Naive B cell (primary cell): ENCODE data around the gene CTSF. TPM values are rescaled to one million over a fixed set of nuclear protein-coding genes. Genes with fewer than 3 reads are reported as not detected.
A peak's percentile ranks its signal among the peaks of the same experiment; 100 is the strongest.
"Not testable (repeated sequence)": the region's sequence is repeated elsewhere in the genome, so short reads cannot be mapped to it uniquely, and the experiment has no call there.

Source experiments
- ATAC-seq, 2 donors: fragments of 150-1000 bp; cut with Tn5 transposase; 2 replicates each; pipeline ENCODE4 v1.10.0; 2021; ENCODE audit warnings: low read depth in 2 of 2, mild to moderate bottlenecking in 2 of 2, moderate library complexity in 2 of 2
- DNase-seq: peaks from one replicate; pipeline ENCODE4 v3.0.0; 2022
- H3K27ac Mint-ChIP-seq, 6 donors: one replicate each; pipeline ENCODE4 v1.8.0; 2020 to 2022; ENCODE audit warnings: mild to moderate bottlenecking in 6 of 6, mixed read lengths in 6 of 6, moderate library complexity in 5 of 6, inconsistent platforms in 2 of 6
- H3K27me3 Mint-ChIP-seq, 3 donors: one replicate each; pipeline ENCODE4 v1.8.0; 2021 to 2022; ENCODE audit warnings: mixed read lengths in 3 of 3, mild to moderate bottlenecking in 1 of 3
- H3K36me3 Mint-ChIP-seq, 2 donors: one replicate each; pipeline ENCODE4 v1.8.0; 2020 to 2022; ENCODE audit warnings: mixed read lengths in 2 of 2, inconsistent platforms in 1 of 2, mild to moderate bottlenecking in 1 of 2
- H3K4me1 Mint-ChIP-seq, 3 donors: one replicate each; pipeline ENCODE4 v1.8.0; 2020 to 2022; ENCODE audit warnings: mixed read lengths in 3 of 3, inconsistent platforms in 1 of 3, mild to moderate bottlenecking in 1 of 3, moderate library complexity in 1 of 3
- H3K4me3 Mint-ChIP-seq, 8 donors: one replicate each; pipeline ENCODE4 v1.8.0; 2020 to 2022; ENCODE audit warnings: mild to moderate bottlenecking in 8 of 8, mixed read lengths in 8 of 8, moderate library complexity in 8 of 8, inconsistent platforms in 2 of 8
- H3K9me3 Mint-ChIP-seq, 7 donors: one replicate each; pipeline ENCODE4 v1.8.0; 2020 to 2022; ENCODE audit warnings: mixed read lengths in 7 of 7, mild to moderate bottlenecking in 5 of 7, inconsistent platforms in 2 of 7, moderate library complexity in 1 of 7
- polyA plus RNA-seq, 6 donors: library from polyadenylated mRNA; unstranded; fragments of 300-500 nt; fragmentation: Illumina TruSeq; gene quantifications; one replicate each; pipeline ENCODE4 v1.2.3, GENCODE V29; 2021; ENCODE audit warnings: low read depth in 6 of 6

The CTSF gene
- polyA plus RNA-seq, 6 donors from 2014 or later: 5.0 to 14.3 (median 11.4) TPM

DNA sequence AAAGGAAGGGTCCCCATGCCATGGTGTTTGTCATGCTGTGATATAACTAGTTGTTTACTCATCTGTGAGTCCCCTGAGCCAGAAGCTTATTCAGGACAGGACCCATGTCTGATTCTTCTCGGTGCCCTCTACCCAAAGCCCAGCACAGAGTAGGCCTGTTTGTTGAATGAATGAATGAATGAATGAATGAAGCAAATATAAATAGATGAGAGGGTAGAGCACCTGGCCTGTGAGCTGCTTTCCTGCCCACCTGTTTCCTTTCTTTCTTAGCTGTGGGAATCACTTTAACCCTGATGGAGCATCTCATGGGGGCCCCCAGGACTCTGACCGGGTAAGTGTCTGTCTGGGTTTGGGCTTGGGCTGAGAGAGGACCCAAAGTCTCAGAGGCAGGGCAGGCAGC is 31.8 kb upstream of the CTSF start:
- Mint-ChIP-seq H3K27ac (peak overlapping the region in 3 of 6 donors; percentile 51 to 87 (median 62)), H3K36me3 (peaks cover 6 to 9% of the 10 kb centered on the region in 2 donors), H3K4me1 (peaks cover 19 to 47% (median 30%) of the 10 kb centered on the region in 3 donors)

DNA sequence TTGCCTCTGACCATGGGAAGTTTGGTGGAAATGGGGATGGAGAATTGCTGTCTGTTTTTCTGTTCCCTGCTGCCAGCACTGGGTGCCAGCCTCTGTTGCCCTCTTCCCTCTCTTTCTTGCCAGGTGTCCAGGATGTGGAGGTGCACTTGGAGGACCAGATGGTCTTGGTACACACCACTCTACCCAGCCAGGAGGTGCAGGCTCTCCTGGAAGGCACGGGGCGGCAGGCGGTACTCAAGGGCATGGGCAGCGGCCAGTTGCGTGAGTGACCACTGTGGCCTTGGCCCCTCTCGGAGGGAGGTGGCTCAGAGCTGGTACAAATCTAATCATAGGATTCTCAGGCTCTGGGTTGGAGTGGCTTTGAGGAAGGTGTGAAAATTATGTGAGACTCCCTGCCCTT is 30.6 kb upstream of the CTSF start:
- Mint-ChIP-seq H3K4me1 (peaks cover 25 to 56% (median 38%) of the 10 kb centered on the region in 3 donors), H3K27me3 (no peaks in the 10 kb centered on the region), H3K4me3 (no peak overlapping the region), H3K36me3 (peaks cover 0 to 5% of the 10 kb centered on the region in 2 donors), H3K9me3 (no peaks in the 10 kb centered on the region), H3K27ac (no peak overlapping the region)
- DNase-seq (no peak), ATAC-seq (no peak)

More for the DNA sequence above, 31.8 kb upstream of the CTSF start:
- H3K4me3 Mint-ChIP-seq: peak overlapping the region in 3 of 8 donors; percentile 3 to 71 (median 21)
- DNase-seq (no peak), ATAC-seq (no peak)
- no peaks in the 10 kb centered on the region for H3K9me3 Mint-ChIP-seq
- no peaks in the 10 kb centered on the region for H3K27me3 Mint-ChIP-seq

DNA sequence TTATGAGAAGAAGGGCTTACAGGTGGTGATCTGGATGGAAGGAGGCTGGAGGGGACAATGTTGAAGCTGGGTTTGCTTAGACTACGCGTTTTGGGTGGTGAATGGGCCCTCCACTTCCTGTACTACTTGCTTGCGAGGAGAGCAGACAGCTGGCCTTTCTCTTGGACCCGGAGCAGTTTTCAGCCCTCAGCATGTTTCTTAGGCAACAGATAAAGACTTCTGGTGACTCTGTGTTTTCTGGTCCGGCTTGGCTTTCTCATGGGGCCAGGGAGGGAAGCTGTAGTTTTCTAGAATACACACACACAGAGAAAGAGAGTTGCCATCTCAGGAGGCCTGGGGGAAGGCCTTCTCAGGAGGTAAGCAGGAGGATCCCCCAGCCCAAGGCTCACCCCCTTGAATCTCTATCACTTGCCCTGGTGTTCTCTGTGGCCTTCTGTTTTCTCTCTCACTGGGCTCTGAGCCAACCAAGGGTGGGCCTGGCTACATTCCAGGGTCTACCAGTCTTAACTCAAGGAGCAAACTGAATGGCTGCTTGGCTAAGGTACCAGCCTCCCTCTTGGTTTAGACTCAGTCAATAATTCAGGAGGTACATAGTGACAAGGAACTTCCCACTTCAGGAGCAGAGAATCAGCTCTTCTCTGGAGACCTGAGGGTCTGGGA is 27.0 kb upstream of the CTSF start:
- H3K4me1 Mint-ChIP-seq: peaks cover 30 to 57% (median 45%) of the 10 kb centered on the region in 3 donors
- H3K4me3 Mint-ChIP-seq: peak overlapping the region; percentile 30 to 85 (median 68)
- DNase-seq (no peak), ATAC-seq (no peak)
- no peaks in the 10 kb centered on the region for H3K27me3 Mint-ChIP-seq
- H3K9me3 Mint-ChIP-seq: no peaks in the 10 kb centered on the region
- peak overlapping the region in 5 of 6 donors; percentile 36 to 93 (median 90) for H3K27ac Mint-ChIP-seq
- H3K36me3 Mint-ChIP-seq: peaks cover 0 to under 1% of the 10 kb centered on the region in 2 donors

DNA sequence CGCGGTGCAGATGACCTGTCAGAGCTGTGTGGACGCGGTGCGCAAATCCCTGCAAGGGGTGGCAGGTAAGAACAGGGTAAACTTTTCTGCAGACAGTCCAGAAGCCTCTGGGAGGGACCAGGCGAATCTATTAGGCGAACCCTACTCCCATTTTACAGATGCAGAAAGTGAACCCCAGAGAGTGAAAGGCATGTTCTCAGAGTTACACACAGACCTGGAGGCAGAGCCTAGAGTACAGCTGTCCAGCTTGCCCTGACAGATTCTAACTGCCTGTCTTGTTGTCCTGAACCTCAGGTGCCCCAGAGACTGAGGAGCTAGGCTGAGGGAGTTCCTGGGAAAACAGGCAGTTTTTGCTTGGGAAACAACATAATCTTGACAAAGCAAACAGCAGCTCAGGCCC is 25.2 kb upstream of the CTSF start:
- Mint-ChIP-seq H3K4me3 (peak overlapping the region; percentile 87 to 100 (median 99)), H3K9me3 (no peaks in the 10 kb centered on the region), H3K4me1 (peaks cover 26 to 49% (median 37%) of the 10 kb centered on the region in 3 donors), H3K36me3 (no peaks in the 10 kb centered on the region), H3K27ac (peak overlapping the region in 5 of 6 donors; percentile 96 to 100 (median 99)), H3K27me3 (no peaks in the 10 kb centered on the region)
- DNase-seq: no peak
- no peak for ATAC-seq

DNA sequence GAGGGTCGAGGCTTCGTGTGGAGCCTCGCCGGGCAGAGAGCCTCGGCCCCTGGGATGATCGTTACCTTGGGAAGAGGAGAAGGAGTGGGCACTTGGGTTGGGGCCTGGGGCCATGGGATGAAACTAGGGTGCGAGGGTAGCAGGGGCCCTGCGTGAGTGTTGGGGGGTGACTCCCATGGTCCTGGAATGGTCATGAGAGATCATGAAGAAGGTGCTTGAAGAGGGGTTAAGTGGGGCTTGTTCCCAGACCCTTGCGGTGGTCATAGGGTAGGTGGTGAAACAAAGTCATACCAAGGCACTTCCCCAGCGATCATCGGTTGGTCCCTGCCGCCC is 24.9 kb upstream of the CTSF start:
- H3K9me3 Mint-ChIP-seq: no peaks in the 10 kb centered on the region
- no peak for DNase-seq
- peak in 1 of 2 donors; percentile 2 for ATAC-seq
- peaks cover 26 to 49% (median 36%) of the 10 kb centered on the region in 3 donors for H3K4me1 Mint-ChIP-seq
- H3K4me3 Mint-ChIP-seq: peak overlapping the region; percentile 87 to 100 (median 99)
- no peaks in the 10 kb centered on the region for H3K36me3 Mint-ChIP-seq
- peak overlapping the region; percentile 96 to 100 (median 100) for H3K27ac Mint-ChIP-seq
- H3K27me3 Mint-ChIP-seq: no peaks in the 10 kb centered on the region

DNA sequence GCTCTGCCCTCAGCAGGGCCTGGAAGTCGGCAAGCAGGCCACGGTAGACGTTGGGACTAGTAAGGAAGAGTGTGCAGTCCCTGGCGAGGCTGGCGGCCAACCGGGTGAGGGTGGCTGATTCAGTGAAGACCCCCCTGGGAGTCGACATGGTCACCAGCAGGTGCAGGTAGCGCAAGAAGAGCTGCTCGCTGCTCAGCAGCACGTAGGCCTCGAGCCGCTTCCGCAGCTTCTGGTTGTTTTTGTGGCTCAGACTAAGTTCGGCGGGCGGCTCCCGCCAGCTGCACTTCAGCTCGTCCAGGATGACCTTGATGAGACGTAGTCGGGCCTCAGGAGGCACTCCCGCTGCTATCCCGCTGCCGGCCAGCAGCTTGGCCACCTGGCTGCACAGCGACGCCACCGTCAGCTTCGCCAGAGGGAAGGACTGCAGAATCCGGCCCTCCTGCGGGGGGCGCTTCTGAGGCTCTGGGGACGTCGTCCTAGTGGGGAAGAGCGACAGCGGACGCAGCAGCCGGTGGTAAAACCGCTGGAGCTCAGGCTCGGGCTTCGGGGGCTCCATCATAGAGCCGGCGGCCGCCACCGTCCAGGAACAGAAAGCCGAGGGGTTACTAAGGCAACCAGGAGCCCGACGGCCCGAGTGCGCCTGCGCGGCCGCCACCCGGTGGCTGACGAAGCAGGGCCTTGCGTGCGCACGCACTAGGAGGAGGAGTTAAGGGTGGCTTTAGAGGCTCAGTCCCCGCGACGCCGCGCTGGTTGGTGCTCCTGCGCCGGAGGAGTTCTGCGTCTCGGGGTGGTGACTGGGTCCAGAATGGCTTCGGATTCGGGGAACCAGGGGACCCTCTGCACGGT is 24.3 kb upstream of the CTSF start, which contains the start of the genes CCDC87 and CCS:
CCDC87 (minus strand) TSS at position 607 of the 846 bp plus-strand sequence; CDS start at position 559, 48 bp downstream.
CCS (plus strand) TSS at position 729 of the 846 bp plus-strand sequence; CDS start at position 806, 77 bp downstream.
- ATAC-seq (peak; percentile 91 to 93), DNase-seq (peak; percentile 97)
- H3K27ac Mint-ChIP-seq: peak within 1 kb of the TSS; percentile 96 to 100 (median 100)
- no peaks in the 10 kb centered on the region for H3K36me3 Mint-ChIP-seq
- H3K27me3 Mint-ChIP-seq: no peaks in the 10 kb centered on the region
- peaks cover 26 to 49% (median 36%) of the 10 kb centered on the region in 3 donors for H3K4me1 Mint-ChIP-seq
- H3K9me3 Mint-ChIP-seq: no peaks in the 10 kb centered on the region
- H3K4me3 Mint-ChIP-seq: peak within 1 kb of the TSS; percentile 87 to 100 (median 99)

DNA sequence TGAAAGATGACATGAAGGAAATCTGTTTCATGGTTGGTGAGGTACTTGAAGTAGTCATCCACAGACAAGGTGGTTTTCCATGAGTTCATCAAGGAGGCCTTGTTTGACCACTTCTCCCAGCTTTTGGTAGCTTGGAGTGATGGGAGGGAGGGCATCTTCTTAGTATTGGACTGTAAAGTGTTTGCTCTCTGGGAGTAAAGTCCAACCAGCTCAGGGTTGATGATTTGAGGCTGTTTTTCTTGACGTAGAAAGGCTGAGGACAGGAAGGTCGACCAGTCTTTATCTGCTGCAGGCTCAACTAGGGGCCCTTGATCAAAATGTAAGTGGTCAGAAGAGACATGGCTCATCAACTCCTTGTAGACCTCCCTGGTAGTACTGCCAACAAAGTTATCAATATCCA is 22.8 kb upstream of the CTSF start:
- Mint-ChIP-seq H3K36me3 (no peaks in the 10 kb centered on the region), H3K27me3 (no peaks in the 10 kb centered on the region), H3K4me1 (peaks cover 26 to 40% (median 35%) of the 10 kb centered on the region in 3 donors), H3K4me3 (peak overlapping the region in 4 of 8 donors; percentile 87 to 100 (median 97)), H3K27ac (peak overlapping the region in 2 of 6 donors; percentile 66 to 96), H3K9me3 (no peaks in the 10 kb centered on the region)
- no peak for DNase-seq
- no peak for ATAC-seq

DNA sequence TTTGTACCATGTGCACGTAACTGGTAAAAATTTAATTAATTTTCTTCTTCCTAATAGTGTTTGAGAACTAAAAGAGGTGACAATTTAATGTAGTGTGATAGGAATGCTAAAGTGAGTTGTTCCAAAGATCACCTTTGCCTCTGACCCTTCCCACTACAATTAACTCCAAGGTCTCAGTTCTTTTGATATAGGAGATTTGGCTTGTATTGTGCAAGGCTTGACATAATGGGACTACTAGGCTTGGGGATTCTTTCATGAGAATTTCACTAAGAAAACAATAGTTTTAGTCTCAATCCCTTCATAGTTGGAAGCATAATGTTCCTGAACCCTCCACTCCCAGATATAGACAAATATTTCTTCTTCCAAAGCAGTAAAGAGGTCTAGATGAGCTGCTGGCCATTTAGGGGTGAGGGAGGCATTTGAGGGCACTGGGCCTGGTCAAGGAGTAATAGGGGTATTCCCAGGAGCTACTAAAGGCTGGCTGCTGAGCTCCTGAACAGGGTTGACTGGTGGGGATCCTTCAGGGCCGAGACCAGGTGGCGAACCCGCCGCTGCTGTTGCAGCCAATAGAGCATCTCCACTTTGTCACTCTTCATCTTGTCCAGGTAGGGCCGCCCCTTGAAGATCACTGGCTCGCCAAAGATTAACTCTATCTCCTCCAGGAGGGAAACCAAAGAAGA is 21.7 kb upstream of the CTSF start:
- Mint-ChIP-seq H3K9me3 (no peaks in the 10 kb centered on the region), H3K27me3 (no peaks in the 10 kb centered on the region), H3K4me1 (peaks cover 17 to 33% (median 25%) of the 10 kb centered on the region in 3 donors), H3K27ac (peak overlapping the region in 2 of 6 donors; percentile 36 to 72), H3K36me3 (no peaks in the 10 kb centered on the region), H3K4me3 (peak overlapping the region in 1 of 8 donors; percentile 87)
- DNase-seq (no peak), ATAC-seq (no peak)

DNA sequence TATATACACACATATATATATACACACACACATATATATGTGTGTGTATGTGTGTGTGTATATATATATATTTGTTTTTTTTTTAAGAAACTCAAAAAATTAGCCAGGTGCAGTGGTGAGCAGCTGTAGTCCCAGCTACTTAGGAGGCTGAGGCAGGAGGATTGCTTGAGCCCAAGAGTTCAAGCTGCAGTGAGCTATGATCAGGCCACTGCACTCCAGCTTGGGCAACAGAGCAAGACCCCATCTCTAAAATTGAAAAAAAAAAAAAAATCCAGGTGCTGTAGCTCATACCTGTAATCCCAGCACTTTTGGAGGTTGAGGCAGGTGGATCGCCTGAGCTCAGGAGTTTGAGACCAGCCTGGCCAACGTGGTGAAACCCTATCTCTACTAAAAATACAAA is 20.9 kb upstream of the CTSF start:
- H3K9me3 Mint-ChIP-seq, DNase-seq, ATAC-seq, H3K27me3 Mint-ChIP-seq, H3K36me3 Mint-ChIP-seq, H3K27ac Mint-ChIP-seq, H3K4me3 Mint-ChIP-seq: not testable (repeated sequence)
- H3K4me1 Mint-ChIP-seq: peaks cover 12 to 25% (median 17%) of the 10 kb centered on the region in 3 donors

DNA sequence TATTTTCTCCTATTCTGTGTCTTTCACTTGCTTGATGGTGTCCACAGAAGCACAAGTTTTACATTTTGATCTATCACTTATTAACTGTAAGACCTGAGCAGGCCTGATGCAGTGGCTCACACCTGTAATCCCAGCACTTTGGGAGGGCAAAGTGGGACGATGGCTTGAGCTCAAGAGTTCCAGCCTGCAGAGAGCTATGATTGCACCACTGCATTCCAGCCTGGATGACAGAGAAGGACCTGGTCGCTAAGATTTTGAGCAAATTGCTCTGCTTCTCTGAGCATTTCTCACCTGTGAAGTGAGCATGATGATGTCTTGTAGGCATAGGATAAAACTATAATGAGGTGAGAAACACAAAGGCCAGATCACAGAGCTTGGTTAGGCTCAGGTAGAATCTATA is 17.7 kb upstream of the CTSF start:
- DNase-seq (no peak), ATAC-seq (no peak)
- peaks cover 2 to 11% (median 7%) of the 10 kb centered on the region in 7 donors for H3K9me3 Mint-ChIP-seq
- no peak overlapping the region for H3K27ac Mint-ChIP-seq
- peaks cover 0 to 8% of the 10 kb centered on the region in 2 donors for H3K36me3 Mint-ChIP-seq
- H3K4me3 Mint-ChIP-seq: no peak overlapping the region
- no peaks in the 10 kb centered on the region for H3K27me3 Mint-ChIP-seq
- H3K4me1 Mint-ChIP-seq: no peaks in the 10 kb centered on the region

DNA sequence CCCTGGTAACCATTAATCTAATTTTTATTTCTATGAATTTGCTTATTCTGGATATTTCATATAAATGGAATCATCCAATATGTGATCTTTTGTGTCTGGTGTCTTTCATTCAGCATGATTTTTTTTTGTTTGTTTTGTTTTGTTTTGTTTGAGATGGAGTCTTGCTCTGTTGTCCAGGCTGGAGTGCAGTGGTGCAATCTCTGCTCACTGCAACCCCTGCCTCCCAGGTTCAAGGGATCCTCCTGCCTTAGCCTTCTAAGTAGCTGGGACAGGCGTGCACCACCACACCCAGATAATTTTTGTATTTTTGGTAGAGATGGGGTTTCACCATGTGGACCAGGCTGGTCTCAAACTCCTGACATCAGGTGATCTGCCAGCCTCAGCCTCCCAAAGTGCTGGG is 17.0 kb upstream of the CTSF start:
- H3K4me3 Mint-ChIP-seq, ATAC-seq, H3K27me3 Mint-ChIP-seq, H3K36me3 Mint-ChIP-seq, DNase-seq, H3K4me1 Mint-ChIP-seq: not testable (repeated sequence)
- Mint-ChIP-seq H3K27ac (peak overlapping the region in 1 of 6 donors; percentile 39), H3K9me3 (peaks cover 2 to 11% (median 7%) of the 10 kb centered on the region in 7 donors)

DNA sequence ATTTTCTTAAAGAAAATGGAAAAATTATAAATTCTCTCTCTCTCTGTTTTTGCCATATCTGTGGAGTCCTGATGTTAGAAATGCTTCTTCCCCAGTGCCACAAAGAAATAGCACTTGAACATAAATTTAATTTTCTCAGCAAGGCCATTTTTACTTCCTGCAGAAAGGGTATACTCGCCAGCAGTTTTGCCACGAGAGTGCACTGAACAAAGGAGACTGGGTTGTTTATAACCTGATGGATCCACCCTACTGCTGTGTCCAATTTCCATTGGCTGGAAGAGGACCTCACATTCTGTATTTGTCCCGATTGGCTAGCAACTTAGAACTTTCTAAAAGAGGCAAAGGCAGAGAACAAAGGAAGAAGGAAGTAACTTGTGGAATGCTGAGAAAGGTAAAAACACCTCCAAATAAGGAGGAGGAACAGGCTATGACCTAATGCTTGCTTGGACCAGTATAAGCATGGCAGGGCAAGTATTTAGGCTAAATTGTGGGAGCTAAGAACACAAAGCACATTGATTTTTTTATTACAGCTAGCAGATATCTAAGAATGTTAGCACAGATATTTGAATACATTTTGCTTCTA is 14.2 kb upstream of the CTSF start:
- H3K4me3 Mint-ChIP-seq, H3K36me3 Mint-ChIP-seq, DNase-seq, ATAC-seq, H3K27me3 Mint-ChIP-seq: not testable (repeated sequence)
- peak overlapping the region in 1 of 6 donors; percentile 33 for H3K27ac Mint-ChIP-seq
- peaks cover 2 to 11% (median 7%) of the 10 kb centered on the region in 7 donors for H3K9me3 Mint-ChIP-seq
- peaks cover 9 to 14% (median 10%) of the 10 kb centered on the region in 3 donors for H3K4me1 Mint-ChIP-seq

DNA sequence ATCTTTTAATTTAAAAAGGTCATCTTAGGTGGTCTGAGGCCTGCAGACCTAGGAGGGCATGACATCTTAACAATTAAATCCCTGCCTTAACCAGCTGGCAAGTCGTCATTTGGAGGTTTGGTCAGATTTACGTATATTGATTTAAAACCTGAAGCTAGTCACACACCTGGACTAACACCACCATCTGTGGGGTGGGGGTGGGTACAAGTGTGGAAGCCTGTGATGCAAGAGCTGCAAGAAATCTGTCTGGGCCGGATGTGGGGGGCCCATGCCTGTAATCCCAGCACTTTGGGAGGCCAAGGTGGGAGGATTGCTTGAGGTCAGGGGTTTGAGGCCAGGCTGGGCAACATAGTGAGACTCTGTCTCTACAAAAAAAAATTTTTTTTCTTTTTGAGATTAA is 12.9 kb upstream of the CTSF start:
- Mint-ChIP-seq H3K4me3 (no peak overlapping the region), H3K36me3 (peaks cover 0 to 8% of the 10 kb centered on the region in 2 donors), H3K4me1 (peaks cover 9 to 14% (median 10%) of the 10 kb centered on the region in 3 donors), H3K27ac (no peak overlapping the region), H3K9me3 (peaks cover 2 to 11% (median 7%) of the 10 kb centered on the region in 7 donors), H3K27me3 (peaks cover 1 to 6% (median 4%) of the 10 kb centered on the region in 3 donors)
- DNase-seq (no peak), ATAC-seq (no peak)
